Brain microvascular endothelial cell (primary cell): ENCODE measurements around the gene GABRD.

Source experiments
- DNase-seq: peaks from one replicate; pipeline ENCODE4 v3.0.0-alpha.2; 2020
- H3K27ac ChIP-seq: fragments of 250-450 bp; sonication (Bioruptor Pico); 2 replicates; pipeline ENCODE4 v1.5.1; 2020; ENCODE audit warnings: mild to moderate bottlenecking, moderate library complexity
- H3K27me3 ChIP-seq: fragments of 250-450 bp; sonication (Bioruptor Pico); replicated peaks from 2 replicates; pipeline ENCODE4 v1.5.1; 2020; ENCODE audit warnings: mild to moderate bottlenecking
- H3K36me3 ChIP-seq: fragments of 250-450 bp; sonication (Bioruptor Pico); replicated peaks from 2 replicates; pipeline ENCODE4 v1.5.1; 2020; ENCODE audit warnings: mild to moderate bottlenecking
- H3K4me3 ChIP-seq: 2 replicates; pipeline ENCODE4 v1.5.1; 2011; ENCODE audit warnings: low read depth, mild to moderate bottlenecking, control low read depth, low read length, moderate library complexity
- in situ Hi-C: cut with HindIII; loops from 2 replicates; pipeline ENCODE4 v1.10.0; 2017; ENCODE audit warnings: low sequenced_read_pairs, low pct_ligation_motif_present
- TF ChIP-seq, protein P1 (sequence below): IDR thresholded peaks from 2 replicates; pipeline ENCODE4 v1.5.1; 2011; ENCODE audit warnings: low read depth, mild to moderate bottlenecking, moderate library complexity, low read length, control low read depth, inconsistent platforms; ENCODE audit errors: missing control alignments

The GABRD gene

GRCh38 chr1:2029561-2029960, 10.4 kb downstream of the GABRD start:
- Histone ChIP-seq H3K4me3 (no peak overlapping the region), H3K36me3 (no peaks in the 10 kb centered on the region), H3K27me3 (peaks cover 11% of the 10 kb centered on the region), H3K27ac (no peak overlapping the region)
- in situ Hi-C loops = no loop called here
- TF ChIP-seq, protein P1, sequence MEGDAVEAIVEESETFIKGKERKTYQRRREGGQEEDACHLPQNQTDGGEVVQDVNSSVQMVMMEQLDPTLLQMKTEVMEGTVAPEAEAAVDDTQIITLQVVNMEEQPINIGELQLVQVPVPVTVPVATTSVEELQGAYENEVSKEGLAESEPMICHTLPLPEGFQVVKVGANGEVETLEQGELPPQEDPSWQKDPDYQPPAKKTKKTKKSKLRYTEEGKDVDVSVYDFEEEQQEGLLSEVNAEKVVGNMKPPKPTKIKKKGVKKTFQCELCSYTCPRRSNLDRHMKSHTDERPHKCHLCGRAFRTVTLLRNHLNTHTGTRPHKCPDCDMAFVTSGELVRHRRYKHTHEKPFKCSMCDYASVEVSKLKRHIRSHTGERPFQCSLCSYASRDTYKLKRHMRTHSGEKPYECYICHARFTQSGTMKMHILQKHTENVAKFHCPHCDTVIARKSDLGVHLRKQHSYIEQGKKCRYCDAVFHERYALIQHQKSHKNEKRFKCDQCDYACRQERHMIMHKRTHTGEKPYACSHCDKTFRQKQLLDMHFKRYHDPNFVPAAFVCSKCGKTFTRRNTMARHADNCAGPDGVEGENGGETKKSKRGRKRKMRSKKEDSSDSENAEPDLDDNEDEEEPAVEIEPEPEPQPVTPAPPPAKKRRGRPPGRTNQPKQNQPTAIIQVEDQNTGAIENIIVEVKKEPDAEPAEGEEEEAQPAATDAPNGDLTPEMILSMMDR = no peak
- no peak for DNase-seq

DNA sequence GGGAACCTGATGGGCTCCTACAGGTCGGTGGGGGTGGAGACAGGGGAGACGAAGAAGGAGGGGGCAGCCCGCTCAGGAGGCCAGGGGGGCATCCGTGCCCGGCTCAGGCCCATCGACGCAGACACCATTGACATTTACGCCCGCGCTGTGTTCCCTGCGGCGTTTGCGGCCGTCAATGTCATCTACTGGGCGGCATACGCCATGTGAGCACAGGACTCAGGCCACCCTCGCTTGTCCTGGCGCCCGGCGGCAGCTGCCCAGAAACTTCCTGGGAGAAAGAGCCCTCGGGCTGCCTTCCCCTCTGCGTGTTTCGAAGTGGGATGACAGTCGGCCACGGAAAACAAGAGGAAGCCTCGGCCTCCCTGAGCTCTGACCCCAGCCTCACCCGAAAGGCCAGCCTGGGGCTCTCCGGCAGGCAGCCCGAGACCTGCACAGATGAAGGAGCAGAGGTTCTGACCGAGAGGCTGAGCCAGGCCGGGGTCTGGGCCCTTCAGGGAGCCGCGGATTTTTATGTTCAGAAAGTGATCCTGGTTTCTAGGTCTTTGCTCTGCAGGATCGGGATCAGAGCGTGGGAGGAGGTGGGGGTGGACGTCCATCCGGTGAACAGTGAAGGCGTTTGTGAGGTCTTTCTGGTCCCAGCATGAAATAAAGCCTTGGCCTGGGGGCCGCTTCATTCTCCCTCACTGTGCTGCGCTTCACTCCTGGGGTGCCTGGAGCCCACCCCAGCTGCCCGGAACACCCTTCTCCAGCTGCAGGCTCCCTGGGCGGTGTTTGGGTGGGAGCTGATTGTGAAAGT, 11.1 kb downstream of the GABRD start:
- DNase-seq = no peak
- in situ Hi-C loops = no loop called here
- no peak overlapping the region for H3K4me3 ChIP-seq
- H3K36me3 ChIP-seq = no peaks in the 10 kb centered on the region
- H3K27me3 ChIP-seq = peaks cover 10% of the 10 kb centered on the region
- no peak overlapping the region for H3K27ac ChIP-seq
- TF ChIP-seq, protein P1 = no peak

GRCh38 chr1:2031546-2032540, 12.7 kb downstream of the GABRD start:
- DNase-seq = no peak
- no peak overlapping the region for H3K4me3 ChIP-seq
- in situ Hi-C loops = no loop called here
- TF ChIP-seq, protein P1 = no peak
- no peak overlapping the region for H3K27ac ChIP-seq
- peaks cover 2% of the 10 kb centered on the region for H3K27me3 ChIP-seq
- H3K36me3 ChIP-seq = no peaks in the 10 kb centered on the region

DNA sequence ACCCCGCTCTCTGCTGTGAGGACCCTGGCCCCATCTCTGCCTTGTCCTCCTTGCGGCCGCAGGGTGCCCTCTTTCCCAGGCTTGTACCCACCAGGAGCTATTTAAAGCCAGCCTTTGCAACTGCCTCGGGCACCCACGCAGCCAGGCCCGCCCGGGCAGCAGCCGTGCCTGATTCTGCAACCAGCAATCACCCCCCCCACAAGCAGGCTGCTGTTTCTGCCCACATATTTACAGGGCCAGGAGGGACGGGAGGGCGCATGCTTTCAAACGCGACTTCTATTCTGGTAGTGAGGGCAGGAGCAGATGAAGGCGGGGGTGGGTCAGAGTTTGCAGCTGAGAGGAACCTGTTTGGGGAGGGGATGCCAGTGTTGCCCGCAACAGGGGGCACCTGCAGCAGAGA, 13.6 kb downstream of the GABRD start:
- no peak for DNase-seq
- Histone ChIP-seq H3K36me3 (no peaks in the 10 kb centered on the region), H3K27ac (no peak overlapping the region), H3K27me3 (peaks cover 2% of the 10 kb centered on the region), H3K4me3 (no peak overlapping the region)
- in situ Hi-C loops = no loop called here
- TF ChIP-seq, protein P1 = no peak

- TF ChIP-seq, protein P1 = no peak
- no peak overlapping the region for H3K27ac ChIP-seq
- no peak overlapping the region for H3K4me3 ChIP-seq
- H3K36me3 ChIP-seq = no peaks in the 10 kb centered on the region
- in situ Hi-C loops = no loop called here
- peaks cover 2% of the 10 kb centered on the region for H3K27me3 ChIP-seq
- DNase-seq = no peak
Observed at GRCh38 chr1:2033165-2033564, 14.0 kb downstream of the GABRD start.
